HTERT RPE-1 (cell line): Measurements from ENCODE around the gene MACROD2.

Source experiments
- in situ Hi-C: fragments of 300-500 bp; cut with MboI; formaldehyde crosslinking; loops from 4 replicates; pipeline ENCODE4 v1.14.3; 2020; ENCODE audit warnings: low sequenced_read_pairs

Gene MACROD2

DNA sequence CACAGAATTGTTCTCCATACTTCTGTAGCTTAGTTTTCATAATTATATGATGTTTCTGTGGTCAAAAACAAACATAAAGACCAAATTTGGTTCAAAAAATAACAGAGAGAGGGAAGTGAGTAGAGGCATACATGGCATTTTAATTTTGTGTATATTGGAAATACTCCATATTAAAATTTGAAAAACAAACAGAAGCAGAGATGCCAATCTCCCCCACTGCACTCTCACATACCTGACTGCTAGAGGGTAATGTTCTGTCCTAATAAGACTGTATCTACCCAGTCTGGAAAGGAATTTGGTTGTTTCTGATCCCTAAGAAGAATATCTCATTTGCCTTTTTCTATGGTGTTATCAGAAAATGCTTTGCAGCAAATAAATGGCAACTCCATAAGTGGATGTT lies 1301.1 kb downstream of the MACROD2 start:
- in situ Hi-C loops = no loop called here

DNA sequence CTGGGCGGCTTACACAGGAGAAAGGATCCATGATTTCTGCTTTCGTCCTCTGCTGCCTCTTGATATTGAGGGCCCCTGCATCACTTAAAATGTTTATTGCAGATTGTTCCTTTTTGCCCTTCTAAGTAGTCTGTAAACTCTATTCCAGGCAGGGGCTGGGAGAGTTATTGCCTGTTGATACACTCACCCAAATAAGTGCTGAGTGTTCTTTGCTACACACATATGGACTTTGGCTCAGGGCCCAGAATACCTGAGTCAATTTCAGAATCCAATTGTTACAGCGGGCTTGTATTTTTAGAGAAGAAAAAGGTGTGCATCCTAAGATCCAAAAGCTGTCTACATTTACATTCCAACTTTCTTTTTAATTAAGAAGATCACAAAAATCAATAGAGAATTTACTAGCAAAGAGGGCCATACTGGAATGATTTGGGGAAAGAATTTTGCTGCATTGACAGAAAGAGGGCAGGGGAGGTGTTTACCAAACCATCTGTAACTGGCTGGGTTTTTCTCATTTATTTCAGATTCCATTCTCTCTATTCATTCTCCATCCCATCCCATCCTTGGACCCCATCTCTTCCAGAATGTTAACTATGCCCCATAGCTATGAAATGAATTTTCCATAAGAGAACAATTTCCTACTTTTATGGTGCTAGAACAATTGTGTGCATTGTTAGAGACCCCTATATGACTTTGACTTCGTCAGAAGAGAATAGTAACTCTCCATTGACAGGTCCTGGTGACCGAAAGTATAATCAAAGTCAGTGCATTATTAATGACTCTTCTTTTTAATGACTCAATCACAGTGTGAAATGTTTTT lies 1302.0 kb downstream of the MACROD2 start:
- in situ Hi-C loops = no loop called here

DNA sequence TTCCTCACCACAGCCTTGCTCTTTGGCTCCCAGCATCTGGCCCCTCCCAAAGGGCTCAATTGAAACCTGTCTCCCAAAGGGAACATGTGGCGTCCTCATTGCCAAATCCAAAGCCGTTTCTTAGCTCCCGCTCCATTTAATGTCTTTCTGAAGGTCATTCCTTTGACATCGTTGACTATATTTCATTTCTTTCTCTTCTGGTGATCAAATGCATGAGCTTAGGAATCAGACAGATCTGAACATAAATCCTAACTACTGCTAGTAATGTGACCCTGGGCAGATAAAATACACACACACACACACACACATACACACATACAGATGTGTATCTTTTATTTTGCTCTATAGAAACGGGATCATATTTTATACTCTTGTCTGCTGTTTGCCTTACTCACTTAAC lies 1306.8 kb downstream of the MACROD2 start:
- in situ Hi-C loops = no loop called here

DNA sequence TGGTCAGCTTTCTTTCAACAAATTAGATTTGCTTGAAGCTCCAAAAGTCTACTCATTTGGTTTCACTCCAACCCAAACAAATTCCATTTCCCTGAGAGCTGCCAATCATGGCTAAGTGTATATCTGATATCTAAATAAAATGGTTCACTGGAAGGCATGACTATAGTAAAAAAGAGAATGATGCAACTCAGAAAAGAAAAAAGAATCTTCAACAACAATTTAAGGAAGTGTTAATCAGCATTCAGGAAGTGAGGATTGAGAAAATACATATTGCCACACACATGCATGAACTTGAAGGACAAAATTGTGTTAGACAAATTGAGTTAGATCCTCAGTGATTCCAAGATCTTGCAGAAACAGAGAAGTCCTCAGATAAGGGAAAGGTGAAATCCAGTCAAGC lies 1315.0 kb downstream of the MACROD2 start:
- in situ Hi-C loops = no loop called here

DNA sequence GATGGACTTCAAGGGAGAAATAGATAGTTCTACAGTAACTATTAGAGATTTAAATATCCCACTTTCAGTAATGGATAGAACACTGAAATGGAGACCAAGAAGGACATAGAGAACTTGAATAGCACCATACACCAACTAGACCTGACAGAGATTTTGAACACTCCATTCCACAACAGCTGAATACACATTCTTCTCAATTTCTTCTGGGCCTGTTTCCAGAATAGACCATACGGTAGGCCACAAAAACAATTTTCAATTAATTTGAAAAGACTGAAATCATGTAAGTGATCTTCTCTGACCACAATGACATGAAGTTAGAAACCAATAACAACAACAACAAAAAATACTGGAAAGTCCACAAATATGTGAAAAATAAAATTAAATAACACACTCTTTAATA lies 1321.2 kb downstream of the MACROD2 start:
- in situ Hi-C loops = no loop called here

DNA sequence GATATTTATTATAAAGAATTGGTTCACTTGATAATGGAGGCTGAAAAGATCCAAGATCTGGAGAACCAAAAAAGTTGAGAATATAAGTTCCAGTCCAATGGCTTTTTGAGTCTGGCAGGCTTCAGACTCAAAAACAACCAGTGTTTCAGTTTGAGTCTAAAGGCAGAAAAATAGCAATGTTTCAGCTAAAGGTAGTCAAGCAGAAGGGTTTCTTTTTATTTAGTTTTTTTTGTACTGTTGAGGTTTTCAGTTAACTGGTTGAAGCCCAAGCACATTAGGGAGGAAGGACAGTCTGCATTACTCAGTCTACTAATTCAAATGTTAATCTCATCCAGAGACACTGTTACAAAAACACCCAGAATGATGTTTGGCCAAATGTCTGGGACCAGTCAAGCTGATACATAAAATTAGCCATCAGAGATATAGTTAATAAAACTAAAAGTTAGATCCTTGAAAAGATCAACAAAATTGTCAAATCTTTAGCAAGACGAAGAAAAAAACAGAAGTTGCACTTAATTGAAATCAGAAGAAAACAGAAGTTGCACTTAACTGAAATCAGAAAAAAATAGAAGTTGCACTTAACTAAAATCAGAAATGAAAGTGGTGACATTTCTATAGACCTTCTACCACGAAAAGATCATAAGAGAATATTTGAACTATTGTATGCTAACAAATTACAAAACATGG lies 1322.4 kb downstream of the MACROD2 start:
- in situ Hi-C loops = no loop called here

DNA sequence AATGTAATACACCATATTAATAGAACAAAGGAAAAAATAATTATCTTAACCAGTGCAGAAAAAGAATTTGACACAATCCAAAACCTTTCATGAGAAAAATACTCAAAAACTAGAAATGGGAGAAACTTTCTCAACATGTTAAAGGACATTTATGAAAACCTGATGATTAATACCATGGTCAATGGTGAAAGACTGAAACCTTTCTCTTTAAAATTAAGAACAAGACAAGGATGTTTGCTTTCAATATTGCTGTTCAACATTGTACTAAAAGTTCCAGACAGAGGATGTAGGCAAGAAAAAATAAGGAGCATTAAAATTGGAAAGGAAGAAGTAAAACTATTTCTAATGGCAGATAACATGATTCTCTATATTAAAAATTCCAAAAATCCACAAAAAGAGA lies 1323.4 kb downstream of the MACROD2 start:
- in situ Hi-C loops = no loop called here

DNA sequence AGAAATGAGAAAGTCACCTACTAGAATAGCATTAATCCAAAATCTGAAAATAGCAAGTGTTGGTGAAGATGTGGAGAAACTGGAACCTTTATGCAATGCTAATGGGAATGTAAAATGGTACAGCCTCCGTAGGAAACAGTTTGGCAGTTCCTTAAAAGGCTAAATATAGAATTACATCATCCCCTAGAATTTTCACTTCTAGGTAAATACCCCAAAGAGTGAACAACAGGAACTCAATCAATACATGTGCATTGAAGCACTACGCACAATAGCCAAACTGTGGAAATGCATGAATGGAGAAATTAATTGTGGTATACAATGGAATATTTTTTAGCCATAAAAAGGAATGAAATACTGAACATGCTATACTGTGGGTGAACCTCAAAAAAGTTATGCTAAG lies 1324.1 kb downstream of the MACROD2 start:
- in situ Hi-C loops = no loop called here

DNA sequence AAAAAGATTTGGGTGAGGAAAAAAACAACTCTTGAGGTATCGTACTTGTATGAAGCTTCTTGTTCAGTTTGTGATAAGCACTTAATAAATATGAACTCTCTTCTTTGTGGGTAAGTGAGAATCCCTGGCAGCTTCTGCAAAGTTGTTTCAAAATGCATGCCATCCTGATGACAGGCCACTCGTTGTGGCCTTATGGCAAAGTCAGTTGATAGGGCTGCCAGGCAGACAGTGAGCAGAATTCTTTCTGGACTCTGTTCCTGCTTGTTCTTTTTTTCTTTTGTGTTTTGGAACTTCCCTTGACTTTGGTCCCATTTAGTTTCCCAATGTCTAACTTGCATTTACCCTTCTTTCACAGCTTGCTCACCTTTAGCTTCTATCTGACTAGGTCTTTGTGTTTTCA lies 1325.6 kb downstream of the MACROD2 start:
- in situ Hi-C loops = no loop called here

DNA sequence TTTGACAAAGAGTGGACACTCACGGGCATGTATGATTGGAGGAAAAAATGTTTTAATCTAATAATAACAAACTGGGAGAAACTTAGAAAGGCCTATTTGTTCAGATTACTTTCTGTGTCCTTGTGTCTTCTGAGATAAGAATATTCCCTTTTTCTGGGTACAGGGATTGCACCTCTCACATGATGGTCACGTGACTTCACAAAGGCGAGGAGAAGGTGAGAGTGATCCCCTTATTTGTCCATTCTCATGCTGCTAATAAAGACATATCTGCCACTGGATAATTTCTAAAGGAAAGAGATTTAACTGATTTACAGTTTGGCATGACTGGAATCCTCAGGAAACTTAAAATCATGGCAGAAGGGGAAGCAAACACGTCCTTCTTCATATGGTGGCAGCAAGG lies 1331.8 kb downstream of the MACROD2 start:
- in situ Hi-C loops = no loop called here

DNA sequence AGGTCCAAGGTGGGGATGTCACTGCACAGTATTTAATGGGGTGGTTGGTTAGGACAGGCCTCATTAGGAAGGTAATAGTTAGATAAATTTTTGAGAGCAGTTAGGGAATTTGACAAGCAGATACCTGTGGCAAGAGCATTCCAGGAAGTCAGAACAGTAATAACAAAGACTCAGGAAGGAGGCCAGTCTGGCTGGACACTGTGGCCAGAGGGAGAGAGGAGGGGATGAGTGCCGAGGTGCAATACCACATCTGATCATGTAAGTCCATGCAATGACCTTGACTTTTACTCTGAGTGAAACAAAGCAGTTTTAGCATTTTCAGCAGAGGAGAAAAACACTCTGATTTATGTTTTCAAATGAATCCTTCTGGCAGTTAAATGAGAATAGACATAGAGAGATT lies 1332.8 kb downstream of the MACROD2 start:
- in situ Hi-C loops = no loop called here

DNA sequence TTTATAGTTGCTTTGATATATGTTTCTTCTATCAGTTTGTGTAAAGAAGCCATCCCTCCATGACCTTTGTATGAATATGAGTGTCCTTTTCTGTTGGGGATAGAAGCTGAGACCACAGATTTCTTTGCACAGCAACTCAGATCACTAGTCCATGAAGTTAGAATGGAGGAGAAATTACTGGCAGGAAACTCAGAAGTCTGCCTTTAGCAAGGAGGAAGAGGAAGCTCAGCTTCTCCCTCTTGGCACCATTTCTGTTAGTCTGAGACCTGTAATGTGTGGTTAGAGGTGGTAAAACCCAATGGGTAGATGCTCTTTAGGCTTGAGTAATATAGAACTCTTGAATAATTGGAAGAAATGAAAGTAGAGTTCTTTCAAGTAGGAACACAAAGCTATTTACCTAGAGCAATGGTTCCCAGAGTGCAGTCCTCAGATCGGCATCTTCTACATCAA lies 1337.4 kb downstream of the MACROD2 start:
- in situ Hi-C loops = no loop called here

DNA sequence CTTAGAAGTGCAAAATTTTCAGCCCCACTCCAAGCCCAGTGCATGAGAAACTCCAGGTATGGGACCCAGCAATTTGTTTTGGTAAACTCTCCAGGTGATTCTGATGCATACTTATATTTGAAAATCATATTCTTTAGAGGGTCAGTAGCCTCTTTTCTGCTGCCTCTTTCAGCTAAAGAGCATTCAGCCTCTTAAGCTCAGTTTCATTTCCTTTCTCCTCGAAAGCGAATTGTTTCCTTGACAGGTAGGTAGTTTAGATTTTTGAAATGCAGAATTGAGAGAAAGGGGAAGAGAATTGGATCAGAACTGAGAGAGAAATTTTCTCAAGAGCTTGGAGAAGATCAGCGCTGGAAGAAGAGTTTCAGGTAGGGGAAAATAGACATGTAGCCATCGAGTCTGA lies 1337.9 kb downstream of the MACROD2 start:
- in situ Hi-C loops = no loop called here

DNA sequence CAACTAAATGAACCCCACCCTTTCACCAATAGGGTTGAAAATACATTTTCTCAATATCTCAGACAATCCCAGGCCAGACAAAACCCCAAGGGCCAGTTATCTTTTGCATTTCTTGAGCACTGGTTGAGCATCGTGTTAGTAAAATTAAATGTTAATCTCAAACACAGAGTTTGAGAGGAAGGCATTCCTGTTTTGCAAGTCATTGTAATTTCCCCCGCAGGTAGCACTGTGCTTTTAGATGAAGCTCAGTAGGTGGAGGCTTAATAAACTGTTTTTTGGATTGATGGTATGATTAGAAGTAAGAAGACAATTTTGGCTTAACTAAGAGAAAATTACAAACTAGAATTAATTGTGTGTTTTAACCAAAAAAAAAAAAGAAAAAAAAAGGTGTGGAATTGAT lies 1340.7 kb downstream of the MACROD2 start:
- in situ Hi-C loops = no loop called here

DNA sequence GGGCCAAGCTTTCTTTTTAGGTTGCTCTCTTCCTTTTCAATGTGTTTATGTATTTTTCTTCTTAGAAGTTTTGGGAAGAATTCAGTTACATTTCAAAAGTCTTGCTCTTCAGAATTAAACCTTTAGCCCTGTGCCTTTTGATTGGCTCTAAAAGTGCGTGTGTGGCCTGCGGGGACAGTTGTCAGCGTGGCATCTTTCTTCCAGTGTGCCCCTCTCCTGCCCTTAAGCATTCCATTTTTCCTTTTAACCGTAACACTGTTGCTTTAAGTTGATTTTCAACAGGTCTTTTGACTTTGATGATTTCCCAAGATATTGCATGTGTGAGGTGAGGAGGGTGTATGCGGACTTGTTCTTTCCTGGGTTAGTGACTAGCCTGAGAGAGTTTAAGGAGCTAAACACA lies 1341.2 kb downstream of the MACROD2 start:
- in situ Hi-C loops = no loop called here

DNA sequence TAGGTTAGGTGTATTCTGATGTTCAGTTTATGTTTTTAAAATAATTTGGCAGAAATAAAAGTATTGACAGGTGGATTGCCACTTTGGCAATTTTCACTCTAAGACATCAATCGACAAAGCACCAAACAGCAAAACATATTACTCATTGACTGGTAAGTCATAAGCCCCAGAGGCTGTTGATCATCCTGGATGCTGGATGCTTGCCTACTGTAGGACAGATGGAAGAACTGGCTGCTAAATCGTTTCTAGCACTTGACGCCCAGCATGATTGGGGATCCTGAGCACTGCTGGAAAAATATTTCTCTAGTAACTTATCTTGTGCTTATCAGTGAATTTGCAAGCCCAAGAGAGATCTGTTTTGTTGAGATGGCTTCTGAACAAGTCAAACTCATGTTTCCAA lies 1343.9 kb downstream of the MACROD2 start:
- in situ Hi-C loops = no loop called here

DNA sequence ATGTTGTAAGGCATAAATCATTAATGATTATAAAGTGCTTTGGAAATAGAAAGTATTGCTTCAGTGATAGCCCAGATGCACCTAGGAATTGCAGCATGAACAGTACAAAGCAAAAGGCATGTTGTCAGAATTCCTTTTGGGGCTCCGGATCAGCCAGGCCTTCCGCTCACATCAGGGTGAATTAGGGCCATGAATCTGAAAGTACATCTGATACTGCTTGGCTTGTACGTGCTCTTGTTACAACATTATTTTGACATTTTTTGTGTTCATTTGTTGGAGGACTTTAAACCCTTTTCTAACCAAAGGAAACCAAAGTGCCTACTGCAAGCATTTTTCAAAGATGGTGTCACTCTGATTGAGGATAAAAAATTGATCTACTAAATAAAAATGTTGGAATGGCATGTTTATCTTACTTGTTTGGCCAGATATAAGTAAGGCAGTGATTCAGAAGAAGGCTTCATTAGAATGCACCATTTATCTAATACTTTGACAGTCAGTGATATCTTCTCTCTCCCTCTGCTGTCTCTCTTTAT lies 1347.7 kb downstream of the MACROD2 start:
- in situ Hi-C loops = no loop called here

DNA sequence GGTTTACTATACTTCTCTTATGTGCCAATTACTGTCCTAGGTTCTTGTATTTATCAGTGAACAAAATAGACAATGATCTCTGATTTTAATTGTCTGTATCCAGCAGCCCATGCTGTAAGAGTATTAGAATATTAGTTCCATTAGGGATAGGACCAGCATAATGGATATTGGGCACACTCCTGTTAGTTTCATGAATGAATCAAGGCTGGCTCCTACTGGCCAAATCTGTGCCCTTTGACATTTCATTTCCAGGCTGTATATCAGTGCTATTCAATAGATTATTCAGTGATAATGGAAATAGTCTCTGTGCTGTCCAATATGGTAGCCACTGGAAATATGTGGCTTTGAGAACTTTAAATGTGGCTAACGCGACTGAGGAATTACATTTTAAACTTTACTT lies 1350.0 kb downstream of the MACROD2 start:
- in situ Hi-C loops = no loop called here

DNA sequence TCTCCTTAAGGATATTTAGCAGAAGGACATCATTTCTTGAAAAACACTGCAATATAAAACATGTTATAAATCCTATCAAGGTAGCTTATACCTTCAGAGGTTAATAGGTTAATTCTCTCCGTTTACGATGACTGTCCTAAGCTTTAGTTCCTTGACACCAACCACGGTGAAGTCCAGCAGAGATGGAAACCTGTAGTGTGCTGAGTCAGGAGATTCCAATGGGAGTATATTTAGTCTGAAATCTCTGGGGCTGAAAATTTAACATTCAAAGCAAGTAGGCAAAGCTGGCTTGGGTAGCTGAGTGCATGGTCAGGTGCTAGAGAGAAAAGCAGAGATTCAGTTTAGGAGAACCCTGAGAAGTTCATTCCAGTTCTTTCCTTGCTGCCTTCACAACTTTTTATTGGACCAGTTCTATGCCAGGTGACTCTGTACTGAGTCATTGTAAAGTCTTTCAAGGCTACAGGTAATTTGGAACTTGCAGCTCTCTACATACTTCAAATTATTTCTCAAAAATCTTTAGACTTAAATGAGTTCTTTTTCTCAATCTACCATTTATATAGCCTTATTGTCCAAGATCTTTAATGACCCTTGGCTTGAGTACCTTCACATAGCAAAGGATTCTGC lies 1351.5 kb downstream of the MACROD2 start:
- in situ Hi-C loops = no loop called here

DNA sequence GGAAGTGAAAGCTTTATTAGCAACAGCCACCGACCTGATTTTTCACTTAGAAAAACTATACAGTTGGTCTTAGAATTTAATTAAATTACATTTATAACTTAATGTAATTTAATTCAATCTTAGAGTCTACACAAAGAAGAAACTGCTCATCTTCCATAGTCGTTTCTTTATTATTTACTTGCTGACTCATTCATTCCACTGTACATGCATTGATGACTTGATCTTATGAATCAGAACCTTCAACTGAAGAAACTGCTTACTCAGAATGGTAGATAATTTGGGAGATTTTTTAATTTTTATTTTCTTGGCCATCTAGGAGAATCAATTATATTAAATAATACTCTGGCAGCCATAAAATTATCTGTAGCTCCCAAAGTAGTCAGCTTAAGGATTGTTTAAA lies 1363.7 kb downstream of the MACROD2 start:
- in situ Hi-C loops = no loop called here

DNA sequence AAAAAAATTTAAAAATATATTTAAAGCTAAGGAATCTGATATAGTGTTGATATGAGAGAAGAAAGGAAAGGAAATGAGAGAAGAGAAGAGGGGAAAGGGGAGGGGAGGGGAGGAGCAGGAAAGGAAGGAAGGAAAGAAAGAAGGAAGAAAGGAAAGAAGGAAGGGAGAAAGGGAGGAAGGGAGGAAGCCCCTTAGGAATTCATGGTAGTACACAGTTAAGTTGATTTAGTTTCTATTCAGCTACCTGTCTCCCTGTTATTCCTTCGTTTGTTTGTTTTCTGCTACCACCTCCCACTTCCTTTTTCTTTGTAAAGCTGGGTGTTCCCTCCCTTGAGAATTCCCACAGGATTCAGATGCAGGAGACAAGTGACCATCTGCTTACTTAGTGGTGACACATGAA lies 1367.5 kb downstream of the MACROD2 start:
- in situ Hi-C loops = no loop called here

DNA sequence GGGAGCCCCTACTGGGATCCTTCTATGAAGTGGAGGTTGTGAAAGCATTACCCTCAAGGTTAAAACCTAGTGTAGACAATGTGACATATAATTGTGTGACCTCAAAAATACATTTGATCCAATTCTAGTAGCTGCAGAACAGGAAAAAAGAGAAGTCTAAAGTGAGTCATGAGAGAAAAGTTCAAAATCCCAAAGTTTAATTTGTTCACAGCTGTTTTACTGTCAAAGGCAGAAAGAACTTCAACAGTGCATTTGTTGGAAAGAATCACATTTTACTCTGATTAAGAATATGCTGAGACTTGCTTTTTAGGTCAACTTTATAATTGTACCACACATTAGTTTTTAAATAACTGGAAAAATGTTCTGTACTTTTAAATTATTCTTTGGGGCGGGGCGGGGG lies 1369.5 kb downstream of the MACROD2 start:
- in situ Hi-C loops = no loop called here
